Measurements from ENCODE around the gene CAD.
"Not testable (repeated sequence)": the region's sequence is repeated elsewhere in the genome, so short reads cannot be mapped to it uniquely, and the experiment has no call there.

The CAD gene

DNA sequence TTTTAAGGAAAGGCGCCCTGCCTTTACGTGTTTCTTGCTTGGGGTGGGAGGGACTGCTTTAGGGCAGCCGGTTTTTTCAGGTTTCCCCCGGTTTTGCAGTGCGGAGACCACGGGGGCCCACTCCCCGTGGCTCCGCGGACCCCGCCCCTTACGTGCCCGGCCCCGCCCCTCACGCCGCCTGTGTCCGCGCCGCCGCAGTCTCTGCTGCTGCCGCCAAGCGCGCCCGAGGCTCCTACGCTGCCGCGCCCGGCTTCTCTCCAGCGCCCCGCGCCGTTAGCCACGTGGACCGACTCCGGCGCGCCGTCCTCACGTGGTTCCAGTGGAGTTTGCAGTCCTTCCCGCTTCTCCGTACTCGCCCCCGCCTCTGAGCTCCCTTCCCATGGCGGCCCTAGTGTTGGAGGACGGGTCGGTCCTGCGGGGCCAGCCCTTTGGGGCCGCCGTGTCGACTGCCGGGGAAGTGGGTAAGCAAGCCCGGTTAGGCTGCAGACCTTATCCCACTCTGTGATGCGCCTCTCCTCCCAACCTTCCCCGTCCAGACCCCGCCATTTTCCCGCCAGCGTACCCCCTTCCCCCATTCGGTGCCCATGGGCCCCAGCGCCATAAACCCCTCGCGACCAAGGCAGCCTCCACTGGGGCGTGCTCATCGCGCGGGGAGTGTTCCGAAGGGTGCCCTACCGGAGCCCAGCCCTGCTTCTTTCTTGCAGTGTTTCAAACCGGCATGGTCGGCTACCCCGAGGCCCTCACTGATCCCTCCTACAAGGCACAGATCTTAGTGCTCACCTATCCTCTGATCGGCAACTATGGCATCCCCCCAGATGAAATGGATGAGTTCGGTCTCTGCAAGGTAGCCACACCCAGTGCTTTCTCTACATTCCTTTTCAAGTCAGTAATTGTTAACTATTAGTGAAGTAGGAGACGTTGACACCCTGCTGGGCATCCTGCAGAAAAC, at the start of gene CAD:
Gene CAD (plus strand): TSS at position 197 of the 949 bp plus-strand sequence. CDS start 183 bp downstream, at position 380.
- FAIRE-seq = peak; percentile 70

DNA sequence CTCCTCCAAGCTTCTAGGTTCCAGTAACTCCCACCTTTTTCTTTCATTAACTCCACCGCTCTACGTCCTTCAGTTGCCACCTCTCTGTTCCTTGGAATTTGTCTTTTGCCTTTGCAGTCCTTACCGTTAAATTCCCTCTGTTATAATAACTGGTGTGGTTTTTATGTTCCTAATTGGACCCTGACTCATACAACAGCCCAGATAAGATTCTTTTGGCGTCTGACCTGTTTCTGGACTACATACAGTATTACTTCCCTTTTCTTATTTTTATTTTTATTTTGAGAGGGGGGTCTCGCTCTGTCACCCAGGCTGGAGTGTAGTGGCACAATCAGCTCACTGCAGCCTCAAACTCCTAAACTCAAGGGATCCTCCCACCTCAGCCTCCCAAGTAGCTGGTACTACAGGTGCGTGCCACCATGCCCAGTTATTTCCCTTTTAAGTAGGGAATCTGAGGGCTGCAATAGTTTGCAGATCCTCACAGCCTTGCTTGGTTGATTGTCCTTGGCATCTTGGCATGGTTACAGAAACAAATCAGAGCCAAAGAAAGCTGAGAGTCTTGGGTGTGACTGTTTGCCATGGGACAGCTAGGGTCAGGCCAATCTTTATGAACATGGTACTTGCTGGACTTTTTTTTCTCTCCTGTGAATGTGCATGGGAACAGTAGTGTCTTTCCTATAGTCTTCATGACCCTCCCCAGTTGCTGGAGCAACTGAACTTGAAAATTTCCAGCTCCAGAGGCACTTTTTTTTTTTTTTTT, 46.4 kb upstream of the CAD start:
- no peak for FAIRE-seq

More for the DNA sequence above, at the start of gene CAD:
- peak; percentile 80 for DNase-seq (ENCODE audit: extremely low spot score, insufficient read length, low read depth)

DNA sequence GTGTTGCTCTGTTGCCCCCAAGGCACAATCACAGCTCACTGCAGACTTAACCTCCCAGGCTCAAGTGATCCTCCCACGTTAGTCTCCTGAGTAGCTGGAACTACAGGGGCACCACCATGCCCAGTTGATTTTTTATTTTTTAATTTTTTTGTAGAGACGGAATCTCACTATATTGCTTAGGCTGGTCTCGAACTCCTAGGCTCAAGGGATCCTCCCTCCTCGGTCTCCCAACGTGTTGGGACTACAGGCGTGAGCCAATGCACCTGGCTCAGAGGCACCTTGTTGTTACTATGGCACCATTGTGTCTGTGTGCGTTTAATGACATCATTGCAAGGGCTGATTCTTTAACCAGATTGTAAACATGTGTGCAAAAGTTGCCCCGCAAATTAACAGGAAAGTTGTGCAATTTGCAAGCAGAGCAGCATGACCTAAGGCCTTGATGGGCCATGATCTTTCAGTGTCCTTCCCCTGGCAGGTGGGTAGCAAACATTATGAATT, 45.8 kb upstream of the CAD start:
- FAIRE-seq (no peak), DNase-seq (ENCODE audit: extremely low spot score, insufficient read length, low read depth) (no peak)

More for the DNA sequence above, 46.4 kb upstream of the CAD start:
- no peak for DNase-seq (ENCODE audit: extremely low spot score, insufficient read length, low read depth)

DNA sequence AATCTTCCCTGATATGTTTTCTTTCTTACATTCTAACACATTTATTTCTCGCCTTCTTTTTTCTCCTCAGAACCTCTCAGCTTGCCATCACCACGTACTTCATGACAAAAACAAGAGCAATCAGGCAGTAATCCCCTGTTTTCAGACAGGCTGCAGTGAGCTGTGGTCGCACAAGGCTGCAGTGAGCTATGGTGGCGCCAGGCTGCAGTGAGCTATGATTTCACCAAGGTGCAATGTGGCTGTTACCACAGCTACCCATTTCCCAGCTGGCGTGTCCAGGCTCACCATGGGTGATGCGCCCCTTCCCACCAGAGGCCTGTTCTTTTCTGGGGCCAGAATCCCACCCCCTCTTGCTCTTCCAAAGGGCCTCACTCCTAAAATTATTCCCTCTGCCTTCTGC, 42.5 kb upstream of the CAD start:
- FAIRE-seq = no peak
- no peak for DNase-seq (ENCODE audit: extremely low spot score, insufficient read length, low read depth)

DNA sequence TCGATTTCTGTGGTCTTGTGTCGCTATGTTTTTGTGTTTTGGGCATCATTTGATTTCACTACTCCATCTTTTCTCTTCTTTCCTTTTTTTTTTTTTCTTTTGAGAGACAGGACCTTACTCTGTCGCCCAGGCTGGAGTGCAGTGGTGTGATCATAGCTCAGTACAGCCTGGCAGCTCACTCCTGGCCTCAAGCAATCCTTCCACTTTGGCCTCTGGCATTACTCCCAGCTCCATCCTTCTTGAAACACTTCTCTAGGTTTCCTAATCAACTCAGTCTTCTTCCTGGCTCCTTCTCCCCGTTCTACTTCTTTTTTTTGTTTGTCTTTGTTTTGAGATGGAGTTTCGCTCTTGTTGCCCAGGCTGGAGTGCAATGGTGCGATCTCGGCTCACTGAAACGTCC, 41.8 kb upstream of the CAD start:
- DNase-seq (ENCODE audit: extremely low spot score, insufficient read length, low read depth) (no peak), FAIRE-seq (no peak)

DNA sequence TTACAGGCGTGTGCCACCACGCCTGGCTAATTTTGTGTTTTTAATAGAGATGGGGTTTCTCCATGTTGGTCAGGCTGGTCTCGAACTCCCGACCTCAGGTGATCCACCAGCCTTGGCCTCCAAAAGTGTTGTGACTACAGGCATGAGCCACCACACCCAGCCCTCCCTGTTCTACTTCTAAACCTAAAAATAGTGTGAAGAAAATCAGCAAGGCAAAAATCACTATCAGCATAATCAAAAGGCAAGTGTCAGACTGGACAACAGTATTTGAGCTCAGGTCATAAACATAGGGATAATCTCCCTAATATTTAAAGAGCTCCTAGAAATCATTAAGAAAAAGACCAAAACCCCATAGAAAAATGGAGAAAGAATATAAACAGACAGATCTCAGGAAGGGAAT, 41.4 kb upstream of the CAD start:
- not testable (repeated sequence) for DNase-seq (ENCODE audit: extremely low spot score, insufficient read length, low read depth); FAIRE-seq

DNA sequence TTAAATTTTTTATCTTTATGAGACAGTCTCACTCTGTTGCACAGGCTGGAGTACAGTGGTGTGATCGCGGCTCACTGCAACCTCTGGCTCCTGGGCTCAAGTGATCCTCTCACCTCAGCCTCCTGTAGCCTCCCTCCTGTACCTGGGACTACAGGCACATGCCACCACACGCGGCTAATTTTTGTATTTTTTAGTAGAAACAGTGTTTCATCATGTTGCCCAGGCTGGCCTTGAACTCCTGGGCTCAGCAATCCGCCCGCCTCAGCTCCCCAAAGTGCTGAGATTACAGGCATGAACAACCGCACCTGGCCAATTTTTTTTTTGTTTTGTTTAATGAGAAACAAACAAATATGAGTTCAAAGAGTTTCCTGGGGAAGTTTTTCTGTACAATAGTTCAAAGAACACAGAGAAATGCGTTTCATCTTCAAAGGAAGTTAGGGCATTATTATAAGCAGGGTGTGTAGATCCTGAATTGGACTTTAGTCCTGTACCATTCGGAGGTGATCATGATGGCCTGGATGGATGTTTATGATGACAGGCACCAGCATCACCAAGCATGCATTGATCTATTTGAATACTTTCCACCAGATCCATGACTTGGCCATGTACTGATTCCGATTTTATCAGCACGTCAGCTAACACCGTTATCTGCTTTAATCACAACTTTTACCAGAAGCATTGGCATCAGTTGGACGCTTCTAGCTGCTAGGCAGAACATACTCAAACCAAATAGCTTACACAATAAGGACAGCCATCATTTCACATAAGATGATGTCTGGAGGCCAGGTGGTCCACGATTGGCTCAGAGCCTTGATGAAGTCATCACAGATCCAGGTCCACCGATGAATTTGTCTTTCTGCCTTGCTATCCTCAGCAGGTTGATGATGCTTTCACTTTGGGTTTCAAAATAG, 39.5 kb upstream of the CAD start:
- DNase-seq (ENCODE audit: extremely low spot score, insufficient read length, low read depth) = no peak
- no peak for FAIRE-seq

DNA sequence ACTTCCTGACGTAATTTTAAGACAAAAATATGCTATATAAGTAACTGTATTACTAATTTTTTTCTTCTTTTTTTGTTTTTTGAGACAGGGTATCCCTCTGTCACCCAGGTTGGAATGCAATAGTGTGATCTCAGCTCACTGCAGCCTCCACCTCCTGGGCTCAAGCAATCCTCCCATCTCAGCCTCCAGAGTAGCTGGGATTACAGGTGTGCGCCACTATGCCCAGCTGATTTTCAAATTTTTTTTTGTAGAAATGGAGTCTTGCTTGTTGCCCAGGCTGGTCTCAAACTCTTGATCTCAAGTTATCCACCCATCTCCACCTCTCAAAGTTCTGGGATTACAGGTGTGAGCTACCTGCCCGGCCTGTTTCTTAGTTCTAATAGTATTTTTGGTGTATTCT, 38.7 kb upstream of the CAD start:
- FAIRE-seq (no peak), DNase-seq (ENCODE audit: extremely low spot score, insufficient read length, low read depth) (no peak)

DNA sequence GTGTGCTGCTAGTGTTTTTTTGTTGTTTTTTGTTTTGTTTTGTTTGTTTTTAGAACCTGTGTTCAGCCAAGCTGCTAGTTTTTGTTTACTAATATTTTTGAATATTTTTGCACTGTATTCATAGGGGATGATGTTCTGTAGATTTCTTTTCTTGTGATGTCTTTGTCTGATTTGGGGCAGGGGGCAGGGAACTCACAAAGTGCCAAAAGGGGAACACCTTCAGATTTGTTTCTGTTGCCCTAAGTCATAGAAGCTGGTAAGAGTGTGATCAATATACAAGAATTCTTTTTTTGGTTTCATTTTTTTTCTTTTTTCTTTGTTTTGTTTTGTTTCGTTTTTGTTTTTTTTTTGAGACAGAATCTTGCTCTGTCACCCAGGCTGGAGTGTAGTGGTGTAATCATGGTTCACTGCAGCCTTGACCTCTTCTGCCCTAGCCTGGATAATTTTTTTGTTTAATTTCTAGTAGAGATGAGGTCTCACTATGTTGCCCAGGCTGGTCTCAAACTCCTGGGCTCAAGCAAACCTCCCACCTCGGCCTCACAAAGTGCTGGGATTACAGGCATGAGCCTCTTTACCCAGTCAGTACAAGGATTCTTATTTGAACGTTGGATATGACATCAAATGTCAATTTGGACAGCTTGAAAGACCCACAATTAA, 37.7 kb upstream of the CAD start:
- FAIRE-seq (no peak), DNase-seq (ENCODE audit: extremely low spot score, insufficient read length, low read depth) (no peak)

DNA sequence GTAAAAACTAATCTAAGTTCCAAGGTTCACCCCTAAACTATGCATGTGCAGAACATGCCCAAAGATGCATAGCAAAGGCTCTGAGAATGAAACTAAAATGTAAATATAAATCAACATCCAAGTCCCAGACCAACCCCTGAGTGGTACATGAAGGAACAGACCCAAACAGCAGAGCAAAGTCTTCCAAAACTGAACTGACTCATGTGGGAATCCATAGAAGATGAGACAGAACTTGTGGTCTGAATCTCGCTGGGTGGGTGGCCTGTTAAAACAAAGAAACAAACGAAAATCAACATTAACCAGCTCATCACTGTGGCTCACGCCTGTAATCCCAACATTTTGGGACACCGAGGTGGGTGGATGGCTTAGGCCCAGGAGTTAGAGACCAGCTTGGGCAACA, 34.8 kb upstream of the CAD start:
- FAIRE-seq (no peak), DNase-seq (ENCODE audit: extremely low spot score, insufficient read length, low read depth) (no peak)

DNA sequence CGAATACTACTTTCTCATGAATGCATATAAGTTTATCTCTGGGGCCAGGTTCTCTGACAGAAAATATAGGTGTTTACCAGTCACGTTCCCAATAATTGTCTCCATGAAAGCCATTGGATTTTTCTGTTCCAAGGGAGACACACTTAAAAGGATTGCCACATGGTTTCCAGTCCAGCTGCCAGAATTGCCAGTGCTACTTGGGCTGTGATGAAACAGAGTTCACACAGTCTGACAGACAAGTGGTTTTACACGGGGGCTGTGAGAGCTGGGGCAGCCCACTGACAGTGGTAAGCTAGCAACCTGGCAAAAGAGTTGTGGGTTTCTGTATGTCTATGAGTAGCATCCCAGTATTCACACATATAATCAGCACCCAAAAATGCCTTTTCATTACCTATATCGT, 33.1 kb upstream of the CAD start:
- DNase-seq (ENCODE audit: extremely low spot score, insufficient read length, low read depth) = no peak
- FAIRE-seq = no peak

DNA sequence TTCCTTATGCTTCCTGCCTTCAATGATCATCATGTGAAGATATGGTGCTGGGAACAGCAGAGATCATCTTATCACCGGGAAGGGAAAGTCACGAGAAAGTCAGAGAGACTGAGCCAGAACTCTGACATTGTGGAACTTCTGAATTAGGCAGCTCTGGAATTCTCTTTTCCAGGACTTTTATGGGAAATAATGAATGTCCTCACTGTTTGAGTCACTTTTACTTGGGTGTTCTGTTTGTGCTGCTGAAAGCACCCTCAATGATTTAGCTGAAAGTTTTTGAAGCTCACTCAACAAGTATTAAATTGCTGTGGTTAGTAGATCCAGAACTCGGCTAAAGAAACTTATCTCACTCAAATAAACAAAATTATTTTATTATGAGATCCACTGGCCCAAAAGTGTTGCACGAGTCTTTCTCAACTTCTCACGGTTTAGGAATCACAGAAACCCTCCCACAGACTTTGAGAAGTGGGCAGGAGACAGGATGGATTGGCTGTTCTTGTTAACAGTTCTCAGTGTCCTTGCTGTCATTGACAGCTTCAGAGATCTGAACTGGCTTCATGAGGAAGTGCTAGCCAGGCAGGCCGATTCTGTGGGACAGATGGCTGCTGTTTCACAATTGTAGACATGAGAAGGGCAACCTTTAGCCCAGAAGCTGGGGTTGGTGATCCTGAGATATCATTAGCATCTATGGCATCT, 31.7 kb upstream of the CAD start:
- FAIRE-seq = no peak
- DNase-seq (ENCODE audit: extremely low spot score, insufficient read length, low read depth) = no peak

DNA sequence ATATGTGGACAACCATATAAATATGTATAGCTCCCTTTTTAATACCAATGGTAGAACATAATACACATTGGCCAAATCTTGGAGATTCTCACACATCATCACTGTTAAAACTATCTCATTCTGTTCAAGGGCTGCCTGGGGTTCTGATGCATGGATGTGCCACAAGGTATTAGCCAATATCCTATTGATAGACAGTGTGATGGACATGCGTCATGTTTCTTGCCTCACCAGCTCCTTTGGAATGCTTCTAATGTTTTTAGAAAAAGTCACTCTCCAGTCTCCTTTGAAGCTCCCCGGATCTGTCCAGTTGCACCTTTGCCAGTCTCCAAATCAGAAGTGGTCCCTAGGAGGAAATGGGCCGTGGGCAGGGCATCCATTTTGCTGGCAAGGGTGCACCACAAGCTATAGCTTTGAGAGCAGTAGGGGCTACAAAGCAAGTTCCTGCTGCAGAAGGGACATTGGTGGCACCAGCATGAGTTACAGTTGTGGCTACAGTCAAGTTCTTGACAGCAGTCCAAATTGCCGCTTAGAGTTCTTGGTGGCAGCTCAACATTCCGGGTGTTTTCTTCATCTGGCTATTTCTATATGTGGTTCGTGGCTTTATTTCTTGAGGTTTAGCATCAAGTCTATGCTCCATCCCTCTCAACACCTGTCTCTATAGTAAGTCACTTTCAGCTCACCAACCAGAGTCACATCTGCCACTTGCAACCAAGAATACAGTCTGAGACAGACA, 30.4 kb upstream of the CAD start:
- FAIRE-seq (no peak), DNase-seq (ENCODE audit: extremely low spot score, insufficient read length, low read depth) (no peak)

DNA sequence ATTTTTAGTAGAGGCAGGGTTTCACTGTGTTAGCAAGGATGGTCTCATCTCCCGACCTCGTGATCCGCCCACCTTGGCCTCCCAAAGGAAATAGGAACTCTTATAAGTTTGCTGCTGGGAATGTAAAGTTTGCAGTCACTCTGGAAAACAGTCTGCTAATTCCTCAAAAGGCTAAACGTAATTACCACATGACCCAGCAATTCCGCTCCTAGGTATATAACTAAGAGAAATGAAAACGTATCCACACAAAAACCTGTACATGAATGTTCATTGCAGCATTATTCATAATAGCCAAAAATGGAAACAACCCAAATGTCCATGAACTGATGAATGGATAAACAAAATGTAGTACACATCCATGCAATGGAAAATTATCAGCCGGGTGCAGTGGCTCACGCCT, 27.2 kb upstream of the CAD start:
- FAIRE-seq (no peak), DNase-seq (ENCODE audit: extremely low spot score, insufficient read length, low read depth) (no peak)

DNA sequence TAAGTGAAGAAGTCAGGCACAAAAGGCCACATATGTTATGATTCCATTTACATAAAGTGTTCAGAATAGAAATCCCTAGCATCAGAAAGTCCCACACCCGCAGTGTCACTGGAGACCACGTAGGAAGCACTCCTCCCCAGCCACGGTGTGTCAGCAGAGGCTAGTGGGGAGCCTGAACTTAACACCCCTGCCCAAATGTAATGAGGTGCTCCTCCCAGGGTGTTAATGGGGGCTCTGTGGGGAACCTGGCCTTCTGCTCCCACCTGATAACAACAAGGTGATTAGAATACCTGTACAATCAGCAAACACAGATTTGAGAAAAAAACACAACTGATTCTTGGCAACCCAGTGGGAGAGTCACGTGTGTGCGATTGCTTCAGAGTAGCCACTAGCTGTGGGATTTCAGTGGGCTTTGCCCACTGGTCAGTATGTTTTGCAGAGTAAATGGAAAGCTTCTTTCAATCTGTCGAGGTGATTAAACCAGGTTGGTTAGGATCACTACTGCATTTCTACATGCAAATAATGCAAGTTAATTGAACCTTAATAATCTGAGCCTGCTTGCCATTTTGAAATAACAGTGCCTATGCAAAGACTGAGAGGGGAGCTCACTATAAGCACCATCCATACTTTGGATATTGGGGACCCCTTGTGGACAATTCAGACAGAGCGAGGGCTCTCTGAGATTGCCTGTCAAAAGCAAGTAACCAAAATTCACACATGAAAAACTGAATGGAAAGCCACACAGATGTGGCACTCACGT, 25.9 kb upstream of the CAD start:
- peak; percentile 85 for FAIRE-seq

DNA sequence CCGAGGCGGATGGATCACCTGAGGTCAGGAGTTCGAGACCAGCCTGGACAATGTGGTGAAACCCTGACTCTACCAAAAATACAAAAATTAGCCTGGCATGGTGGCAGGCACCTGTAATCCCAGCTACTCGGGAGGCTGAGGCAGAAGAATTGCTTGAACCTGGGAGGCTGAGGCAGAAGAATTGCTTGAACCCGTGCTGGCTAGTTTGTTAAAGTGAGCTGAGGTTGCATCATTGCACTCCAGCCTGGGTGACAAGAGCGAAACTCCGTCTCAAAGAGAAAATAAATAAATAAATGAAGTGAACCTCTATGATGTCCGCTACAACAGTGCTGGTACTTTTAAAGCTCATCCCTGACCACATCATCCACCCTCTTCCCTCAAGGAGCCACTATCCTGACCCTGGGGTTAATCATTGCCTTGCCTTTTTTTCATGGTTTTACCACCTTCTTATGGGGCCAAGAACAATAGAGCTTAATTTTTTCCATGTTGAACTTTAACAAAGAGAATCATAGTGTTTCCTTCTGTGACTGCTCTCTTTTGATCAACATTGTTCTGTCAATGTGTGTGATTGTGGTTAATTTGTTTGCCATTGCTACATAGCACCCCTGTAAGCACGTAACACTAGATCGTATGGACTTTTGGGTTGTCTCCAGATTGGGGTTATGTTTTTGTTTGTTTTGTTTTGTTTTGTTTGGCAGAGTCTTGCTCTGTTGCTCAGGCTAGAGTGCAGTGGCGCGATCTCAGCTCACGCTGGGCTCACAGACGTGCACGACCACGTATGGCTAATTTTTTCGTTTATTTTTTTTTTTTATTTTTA, 22.4 kb upstream of the CAD start:
- DNase-seq (ENCODE audit: extremely low spot score, insufficient read length, low read depth) (no peak), FAIRE-seq (no peak)

More for the DNA sequence above, 25.9 kb upstream of the CAD start:
- DNase-seq (ENCODE audit: extremely low spot score, insufficient read length, low read depth) = peak; percentile 40

DNA sequence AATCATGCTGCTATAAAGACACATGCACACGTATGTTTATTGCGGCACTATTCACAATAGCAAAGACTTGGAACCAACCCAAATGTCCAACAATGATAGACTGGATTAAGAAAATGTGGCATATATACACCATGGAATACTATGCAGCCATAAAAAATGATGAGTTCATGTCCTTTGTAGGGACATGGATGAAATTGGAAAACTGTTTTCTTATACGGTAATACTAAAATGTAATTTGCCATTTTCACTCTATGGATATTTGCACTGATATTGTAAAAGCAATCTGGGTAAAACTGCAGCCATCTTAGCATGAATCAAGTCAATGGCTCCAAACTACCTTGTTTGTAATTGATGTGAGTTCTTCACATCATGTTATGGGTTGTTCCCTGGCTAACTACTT, 21.4 kb upstream of the CAD start:
- FAIRE-seq = not testable (repeated sequence)

More for the DNA sequence above, 21.4 kb upstream of the CAD start:
- DNase-seq (ENCODE audit: extremely low spot score, insufficient read length, low read depth) = not testable (repeated sequence)

All from GM18507 (cell line).